NAMALWA (cell line): Measurements from ENCODE around the gene DNAJA4.

ENCODE experiments used
- DNase-seq: peaks from one replicate; pipeline ENCODE4 v3.0.0-alpha.2; 2015; ENCODE audit warnings: low spot score

The DNAJA4 gene

DNA sequence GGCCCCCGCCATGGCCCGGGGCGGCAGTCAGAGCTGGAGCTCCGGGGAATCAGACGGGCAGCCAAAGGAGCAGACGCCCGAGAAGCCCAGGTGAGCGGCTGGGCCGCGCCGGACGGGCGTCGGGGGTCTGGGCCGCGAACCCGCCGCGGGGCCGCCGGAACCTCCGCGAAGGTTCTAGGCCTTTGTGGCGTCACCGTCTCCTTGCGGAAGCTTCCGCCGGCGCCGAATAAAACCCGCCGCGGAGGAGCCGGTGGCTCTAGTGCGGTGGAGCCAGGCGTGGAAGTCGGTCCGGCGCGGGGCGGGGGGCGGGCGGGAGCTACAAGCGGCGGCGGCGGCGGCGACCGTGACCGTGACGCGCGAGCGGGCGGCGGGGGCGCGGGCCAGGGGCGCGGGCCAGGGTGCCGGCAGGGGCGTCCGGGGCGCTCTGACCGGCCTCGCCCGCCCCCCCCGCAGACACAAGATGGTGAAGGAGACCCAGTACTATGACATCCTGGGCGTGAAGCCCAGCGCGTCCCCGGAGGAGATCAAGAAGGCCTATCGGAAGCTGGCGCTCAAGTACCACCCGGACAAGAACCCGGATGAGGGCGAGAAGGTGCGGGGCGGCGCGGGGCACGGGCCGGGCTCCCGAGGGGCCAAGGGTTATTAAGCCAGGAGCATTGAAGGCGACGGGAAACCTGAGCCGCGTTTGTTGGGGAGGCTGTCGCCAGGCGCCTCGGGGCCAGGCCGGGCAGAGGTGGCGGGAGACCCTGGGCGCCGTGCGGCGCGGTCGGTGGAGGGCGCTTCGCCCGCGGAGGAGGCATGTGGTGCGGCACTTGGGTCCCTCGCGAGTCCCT lies at the start of gene DNAJA4:
Gene DNAJA4 (plus strand): TSS at position 259 of the 833 bp plus-strand sequence. CDS start 202 bp downstream, at position 461.
- DNase-seq = no peak

DNA sequence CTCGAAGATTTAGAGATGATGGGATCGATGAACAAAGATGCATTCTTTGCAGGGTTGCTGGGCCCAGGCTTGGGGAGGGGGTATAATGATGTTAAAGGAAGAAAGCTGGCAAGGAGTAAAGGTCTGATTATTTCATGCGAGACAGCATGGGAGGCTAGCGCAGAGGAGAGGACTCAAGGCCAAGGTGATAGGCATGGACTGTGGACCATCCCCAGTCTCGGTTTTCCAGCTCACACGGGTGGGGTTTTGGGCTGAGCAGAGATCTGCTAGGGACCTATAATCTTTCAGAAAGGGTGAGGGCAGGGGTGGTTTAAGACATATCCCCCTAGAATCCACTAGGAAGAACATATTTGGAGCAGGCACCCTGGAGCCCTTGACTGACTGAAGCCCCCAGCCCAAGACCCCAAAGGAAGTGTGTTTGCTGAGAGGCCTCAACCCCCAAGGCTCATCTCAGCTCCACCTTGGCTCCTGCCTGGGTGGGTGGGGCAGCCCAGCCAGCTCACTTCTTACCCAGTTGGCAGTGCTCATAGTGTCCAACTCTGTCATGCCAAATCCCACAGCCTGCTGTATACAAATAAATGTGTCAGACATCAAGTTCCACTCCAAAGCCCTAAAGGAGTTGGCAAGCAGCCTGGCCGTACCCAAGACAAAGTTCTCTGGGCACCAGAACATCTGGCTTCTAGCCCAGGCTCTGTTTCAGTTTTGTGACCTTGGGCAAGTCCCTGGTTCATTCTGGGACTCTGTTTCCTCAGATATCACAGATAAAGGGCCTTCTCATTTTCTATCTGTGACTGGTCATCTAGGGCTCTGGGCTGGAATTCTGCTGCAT lies 47.9 kb upstream of the DNAJA4 start:
- no peak for DNase-seq

DNA sequence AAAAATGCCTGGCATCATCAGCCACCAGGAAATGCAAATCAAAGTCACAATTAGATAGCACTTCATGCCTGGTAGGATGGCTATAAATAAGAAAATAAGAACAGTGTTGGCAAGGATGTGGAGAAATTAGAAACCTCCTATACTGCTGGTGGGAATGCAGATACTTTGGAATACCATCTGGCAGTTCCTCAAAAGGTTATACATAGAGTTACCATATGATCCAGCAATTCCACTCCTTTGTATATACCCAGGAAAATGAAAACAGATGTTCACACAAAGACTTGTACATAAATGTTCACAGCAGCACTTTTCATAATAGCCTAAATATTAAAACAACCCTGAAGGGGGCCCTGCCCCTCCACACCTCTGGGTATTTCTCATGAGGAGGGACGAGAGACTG lies 43.6 kb upstream of the DNAJA4 start:
- no peak for DNase-seq

DNA sequence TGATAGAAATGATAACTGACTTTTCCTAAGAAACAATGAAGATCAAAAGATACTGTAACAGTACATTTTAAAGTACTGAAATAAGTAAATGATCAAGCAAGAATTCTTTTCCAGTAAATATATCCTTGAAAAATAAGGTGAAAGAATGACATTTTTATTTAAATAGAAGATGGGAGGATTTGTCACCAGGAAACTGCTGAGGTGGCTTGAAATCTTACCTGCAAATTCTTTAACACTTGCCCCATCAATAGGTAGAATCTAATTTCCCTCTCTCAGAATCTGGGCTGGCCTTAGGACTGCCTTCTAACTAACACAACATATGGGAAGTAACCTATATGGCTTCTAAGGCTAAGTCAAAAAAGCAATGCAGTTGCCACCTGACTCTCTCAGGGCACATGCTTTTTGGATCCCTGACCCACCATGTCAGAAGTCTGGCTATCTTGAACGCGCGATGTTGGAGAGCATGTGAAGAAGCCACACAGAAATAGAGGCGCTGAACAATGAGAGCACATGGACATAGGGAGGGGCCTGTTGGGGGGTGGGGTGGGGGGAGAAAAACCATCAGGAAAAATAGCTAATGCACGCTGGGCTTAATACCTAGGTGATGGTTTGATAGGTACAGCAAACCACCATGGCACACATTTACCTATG lies 41.5 kb upstream of the DNAJA4 start:
- no peak for DNase-seq

DNA sequence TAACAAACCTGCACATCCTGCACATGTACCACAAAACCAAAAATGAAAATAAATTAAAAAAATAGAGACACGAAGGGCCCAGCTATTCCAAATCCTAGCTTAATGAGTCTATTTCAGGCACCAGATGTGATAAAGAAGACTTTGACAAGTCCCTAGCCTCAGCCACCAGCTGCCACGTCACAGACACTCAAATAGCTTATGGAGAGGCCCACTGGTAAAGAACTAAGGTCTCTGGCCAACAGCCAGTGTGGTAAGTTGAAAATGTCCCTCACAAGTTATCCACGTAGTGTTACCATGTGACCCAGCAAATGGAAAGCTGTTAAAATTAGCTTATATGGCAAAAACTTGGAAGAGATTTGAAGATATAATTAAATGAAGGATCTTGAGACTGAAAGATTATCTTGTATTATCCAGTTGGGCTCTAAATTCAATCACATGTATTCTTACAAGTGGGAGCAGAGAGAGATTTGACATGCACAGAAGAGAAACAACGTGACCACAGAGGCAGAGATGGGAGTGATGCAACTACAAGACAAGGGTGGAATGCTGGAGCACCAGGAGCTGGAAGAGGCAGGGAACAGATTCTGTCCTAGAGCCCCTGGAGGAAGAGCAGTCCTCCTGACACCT lies 40.9 kb upstream of the DNAJA4 start:
- no peak for DNase-seq

DNA sequence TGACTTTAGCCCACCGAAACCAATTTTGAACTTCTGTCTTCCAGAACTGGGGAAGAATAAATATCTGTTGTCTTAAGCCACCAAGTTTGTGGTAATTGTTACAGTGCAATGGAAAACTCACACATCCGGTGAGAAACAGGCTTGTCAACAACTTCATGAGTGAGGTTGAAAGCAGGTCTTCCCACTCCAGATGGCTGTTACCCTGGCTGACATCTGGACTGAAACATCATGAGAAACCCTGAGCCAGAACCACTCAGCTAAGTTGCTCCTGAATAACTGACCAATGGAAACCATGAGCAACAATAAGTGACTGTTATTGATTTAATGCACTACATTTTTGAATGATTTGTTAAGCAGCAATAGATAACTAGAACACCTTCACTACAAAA lies 40.3 kb upstream of the DNAJA4 start:
- no peak for DNase-seq

DNA sequence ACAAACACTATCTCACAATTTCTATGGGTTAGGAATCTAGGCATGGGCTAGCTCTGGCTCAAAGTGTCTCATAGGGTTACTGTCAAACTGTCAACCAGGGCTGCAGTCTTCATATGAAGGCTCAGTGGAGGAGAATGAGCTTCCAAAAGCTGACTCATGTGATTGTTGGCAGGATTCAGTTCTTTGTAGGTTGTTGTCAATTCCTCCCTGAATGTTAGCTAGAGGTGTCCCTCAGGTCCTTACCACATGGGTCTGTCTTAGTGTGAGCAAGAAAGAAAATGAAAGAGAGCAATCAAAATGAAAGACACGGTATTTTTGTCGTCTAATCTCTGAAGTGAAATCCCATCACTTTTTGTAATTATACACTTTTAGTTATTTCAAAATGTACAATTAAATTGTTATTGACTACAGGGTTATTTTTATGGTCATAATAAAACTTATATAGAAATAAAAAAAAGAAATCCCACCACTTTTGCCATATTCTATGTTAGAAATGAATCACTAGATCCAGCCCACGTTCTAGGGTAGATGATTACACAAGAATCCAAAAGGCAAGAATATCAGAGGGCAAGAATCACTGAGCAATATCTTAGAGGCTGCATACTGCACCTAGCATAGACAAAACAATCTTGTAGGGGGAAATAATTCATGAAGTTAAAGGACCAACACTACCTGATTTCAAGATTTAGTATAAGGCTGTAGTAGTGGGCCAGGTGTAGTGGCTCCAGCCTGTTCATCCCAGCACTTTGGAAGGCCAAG lies 38.4 kb upstream of the DNAJA4 start:
- DNase-seq = no peak

DNA sequence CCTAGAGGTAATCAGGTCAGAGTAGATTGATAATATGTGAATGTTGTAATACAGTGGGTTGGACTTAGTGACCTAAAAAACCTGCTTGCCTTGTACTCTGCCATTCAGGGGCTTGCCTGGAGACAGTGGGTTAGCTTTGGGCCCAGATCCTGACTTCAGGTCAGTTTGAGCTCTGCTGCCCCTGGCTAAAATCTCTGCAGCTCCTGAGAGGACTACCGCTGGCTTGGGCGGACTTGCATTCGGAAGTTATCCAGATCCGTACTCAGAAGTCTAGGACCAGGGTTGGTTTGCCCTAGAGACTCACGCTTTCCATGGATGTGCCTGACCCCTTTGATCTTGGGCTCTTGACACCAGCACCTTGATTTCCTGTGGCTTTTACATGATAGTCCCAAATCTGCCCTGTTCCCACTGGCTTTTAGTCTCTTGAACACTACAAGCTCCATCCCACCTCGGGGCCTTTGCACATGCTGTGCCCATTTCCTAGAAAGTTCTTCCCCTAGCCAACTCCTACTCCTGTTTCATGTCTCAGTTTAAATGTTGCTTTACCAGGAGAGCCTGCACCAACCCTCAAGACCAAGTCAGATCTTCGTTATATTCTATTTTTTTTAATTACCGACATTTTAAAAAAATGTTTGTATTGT lies 35.9 kb upstream of the DNAJA4 start:
- DNase-seq = no peak

DNA sequence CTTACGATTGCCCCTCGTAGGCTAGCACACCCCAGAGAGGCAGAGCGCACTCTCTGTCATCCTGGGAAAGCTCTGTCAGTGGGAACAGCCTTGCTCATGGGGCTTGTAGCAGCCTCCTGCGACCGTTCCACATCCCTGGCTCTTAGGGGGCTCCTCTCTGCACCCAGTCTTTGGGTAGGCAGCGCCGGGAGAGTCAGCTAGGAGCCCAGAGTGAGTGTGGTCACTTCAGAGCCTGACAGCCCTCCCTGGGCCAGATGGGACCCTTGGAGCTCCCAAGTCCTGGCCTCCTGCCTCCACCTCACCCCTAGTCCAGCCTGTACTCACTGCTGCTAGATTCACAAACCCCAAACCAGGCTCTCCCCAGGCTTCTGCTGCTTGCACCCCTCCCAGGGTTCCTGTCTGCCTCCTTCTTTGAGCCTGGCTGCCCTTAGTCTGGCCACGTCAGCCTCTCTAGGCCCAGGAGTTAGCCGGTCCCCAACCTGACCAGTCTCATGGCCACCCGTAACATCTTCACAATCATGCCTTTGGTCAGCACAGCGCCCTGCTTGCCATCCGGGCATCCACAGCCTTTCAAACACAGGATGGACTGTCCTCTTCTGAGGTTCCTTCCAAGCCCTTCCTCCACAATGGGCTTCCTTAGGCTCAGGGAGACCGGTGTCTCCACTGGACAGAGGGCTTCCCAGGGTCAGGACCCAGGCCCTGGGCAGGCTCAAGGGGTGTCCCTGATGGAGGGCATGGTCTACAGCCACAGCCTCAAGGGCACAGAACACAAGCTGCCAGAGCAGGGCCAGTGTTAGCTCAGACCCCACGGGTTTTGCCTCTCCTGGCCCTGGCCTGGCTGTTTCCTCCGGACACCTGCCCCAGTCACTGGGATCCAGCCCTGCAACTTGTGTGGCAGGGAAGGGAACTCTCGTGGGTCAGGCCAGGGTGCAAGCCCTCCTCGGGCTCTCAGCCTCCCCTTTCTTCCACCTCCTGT lies 34.6 kb upstream of the DNAJA4 start:
- no peak for DNase-seq

DNA sequence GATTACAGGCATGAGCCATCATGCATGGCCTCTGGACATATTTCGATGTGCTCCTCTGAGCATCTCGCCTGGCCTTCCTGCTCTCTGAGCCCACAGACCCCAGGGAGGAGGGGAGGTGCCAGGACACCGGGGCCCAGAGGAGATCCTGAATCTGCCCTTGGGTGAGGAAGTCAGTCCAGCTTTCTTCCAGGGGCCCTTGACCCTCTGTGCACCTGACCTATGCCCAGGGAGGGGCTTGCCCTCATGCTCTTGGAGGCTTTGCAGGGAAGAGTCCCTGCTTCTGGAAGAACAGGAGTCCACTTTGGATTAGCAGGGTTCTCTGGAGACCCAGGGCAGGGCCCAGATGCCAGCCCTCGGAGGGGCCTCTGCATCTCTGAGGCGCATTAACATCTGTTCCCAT lies 31.4 kb upstream of the DNAJA4 start:
- no peak for DNase-seq

DNA sequence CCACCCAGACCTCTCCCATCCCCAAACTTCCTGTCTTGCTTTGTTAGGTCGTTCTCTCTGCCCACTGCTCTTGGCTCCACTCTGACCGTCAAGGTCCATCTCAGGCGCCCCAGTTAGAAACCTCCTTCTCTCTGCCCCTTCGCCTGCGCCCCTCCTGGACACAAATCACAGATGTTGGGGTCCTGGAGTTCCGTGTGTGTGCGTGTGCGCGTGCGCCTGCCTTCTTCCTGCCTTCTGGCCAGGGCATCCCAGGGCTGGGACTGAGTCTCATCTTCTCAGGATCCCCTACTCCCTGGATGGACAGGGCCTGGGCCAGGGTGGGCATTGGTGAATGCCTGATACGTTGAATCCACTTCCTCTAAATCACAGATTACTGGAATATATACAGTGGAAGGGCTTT lies 30.9 kb upstream of the DNAJA4 start:
- DNase-seq = no peak

DNA sequence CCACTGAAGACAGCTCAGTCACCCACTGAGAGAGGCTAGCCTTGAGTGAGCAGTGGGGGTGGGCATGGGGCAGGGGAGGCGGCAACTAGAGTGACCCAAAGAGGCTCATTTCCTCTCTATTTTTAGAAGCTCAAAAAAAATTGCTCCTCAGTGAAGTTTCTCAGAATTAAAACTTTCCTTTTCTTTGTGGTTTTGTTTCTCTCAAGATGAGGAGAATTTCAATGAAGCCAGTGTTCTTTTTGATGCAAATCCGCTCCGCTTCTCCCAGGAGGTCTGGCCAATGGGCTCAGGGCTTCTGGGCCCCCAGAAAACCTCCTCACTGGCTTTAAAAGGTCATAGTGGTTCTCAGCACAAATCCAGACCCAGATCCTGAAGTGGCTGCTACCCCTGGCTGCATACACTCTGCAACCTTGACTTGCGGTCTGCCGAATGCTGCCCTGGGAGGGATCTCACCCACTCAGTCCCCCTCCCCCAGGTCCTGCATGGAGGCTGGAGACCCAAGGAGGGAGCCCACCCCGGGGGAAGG lies 29.8 kb upstream of the DNAJA4 start, which contains the start of gene ACSBG1:
Gene ACSBG1 (minus strand): TSS at position 51 of the 526 bp plus-strand sequence. CDS start 64 bp downstream, outside the sequence.
- DNase-seq = no peak

DNA sequence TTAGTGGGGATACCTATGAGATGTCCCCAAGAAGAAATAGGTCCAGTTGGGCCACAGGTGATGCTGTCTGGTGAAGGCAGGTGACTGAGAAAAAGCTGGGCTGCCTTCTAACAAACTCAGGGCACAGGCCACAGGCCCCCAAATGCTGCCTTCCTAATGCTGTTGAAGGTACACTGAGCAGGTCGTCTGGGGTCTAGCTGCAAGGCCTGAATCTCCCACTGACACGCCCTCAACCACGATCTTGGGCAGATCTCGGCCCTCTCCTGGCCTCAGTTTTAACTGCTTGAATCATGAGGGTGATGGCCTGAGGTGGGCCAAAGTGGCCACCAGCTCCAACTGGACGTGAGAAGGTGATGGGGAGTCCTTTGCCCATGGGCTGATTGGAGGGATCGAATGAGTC lies 27.9 kb upstream of the DNAJA4 start:
- no peak for DNase-seq

DNA sequence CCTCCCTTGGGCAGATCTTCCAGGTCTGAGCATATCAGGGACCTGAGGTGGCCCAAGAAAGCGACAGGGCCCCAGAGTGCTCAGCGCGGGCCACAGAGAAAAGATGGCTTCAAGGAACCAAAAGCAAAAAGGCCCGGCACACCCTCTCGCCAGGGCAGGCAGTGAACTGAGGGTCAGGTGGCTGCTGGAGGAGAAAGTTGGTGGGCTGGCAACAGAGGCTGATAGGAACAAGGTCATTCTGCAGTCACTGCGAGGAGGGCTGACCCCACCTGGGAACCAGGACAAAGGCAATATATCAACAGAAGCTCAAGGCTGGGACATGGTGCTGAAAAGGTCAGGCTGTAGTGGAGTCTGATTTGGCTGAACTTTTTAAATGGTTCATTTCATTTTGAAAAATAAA lies 27.2 kb upstream of the DNAJA4 start:
- no peak for DNase-seq

DNA sequence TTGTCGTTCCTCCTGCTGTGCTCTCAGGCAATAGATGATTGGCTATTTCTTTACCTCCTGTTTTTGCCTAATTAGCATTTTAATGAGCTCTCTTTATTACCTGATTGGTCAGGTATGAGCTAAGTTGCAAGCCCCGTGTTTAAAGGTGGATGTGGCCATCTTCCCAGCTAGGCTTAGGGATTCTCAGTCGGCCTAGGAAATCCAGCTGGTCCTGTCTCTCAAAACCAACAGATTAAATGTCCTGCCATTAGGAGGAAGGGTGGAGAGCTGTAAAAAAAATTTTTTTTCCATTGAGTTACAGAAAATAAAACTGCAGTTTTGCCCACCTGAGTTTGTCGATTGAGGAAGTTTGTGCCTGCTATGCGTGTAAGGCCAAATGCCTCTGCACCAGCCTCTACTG lies 24.6 kb upstream of the DNAJA4 start:
- no peak for DNase-seq

DNA sequence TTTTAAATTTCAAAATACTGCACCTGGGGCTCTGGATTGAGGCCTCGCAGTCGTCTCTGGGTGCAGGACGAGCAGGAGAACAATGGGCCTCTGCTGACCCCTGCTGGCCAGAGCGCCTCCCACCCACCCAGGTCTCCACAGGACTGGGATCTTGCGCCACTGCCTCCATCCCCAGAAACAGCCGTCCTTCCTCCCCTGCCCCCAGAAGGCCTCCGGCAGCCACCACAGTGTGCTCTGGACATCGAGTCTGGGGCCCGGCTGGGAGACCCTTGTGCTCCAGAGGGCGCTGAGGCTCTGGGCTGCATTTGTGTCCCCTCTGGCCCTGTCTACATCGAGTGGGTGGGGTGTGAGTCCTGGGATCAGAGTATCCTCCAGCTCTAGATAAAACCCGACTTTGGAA lies 23.3 kb upstream of the DNAJA4 start:
- peak; percentile 81 for DNase-seq

DNA sequence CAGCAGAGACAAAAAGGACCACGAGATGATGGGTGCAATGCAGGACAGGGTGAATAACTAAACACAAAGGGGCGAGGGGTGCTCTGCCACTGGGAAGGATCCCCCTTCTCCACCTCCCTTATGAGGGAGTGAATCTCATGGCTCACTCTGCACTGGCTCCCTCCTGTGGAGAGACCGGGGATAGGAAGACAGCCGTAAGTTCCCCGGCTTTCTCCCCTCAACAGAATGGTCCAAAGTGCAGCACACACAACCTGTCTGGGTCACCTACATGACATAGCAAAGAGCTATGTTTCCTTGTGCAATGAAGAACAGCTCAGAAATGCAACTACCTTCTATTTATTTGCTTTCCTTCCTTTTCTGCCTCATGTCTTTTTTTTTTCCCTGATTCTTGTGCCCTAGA lies 22.2 kb upstream of the DNAJA4 start:
- peak; percentile 56 for DNase-seq

DNA sequence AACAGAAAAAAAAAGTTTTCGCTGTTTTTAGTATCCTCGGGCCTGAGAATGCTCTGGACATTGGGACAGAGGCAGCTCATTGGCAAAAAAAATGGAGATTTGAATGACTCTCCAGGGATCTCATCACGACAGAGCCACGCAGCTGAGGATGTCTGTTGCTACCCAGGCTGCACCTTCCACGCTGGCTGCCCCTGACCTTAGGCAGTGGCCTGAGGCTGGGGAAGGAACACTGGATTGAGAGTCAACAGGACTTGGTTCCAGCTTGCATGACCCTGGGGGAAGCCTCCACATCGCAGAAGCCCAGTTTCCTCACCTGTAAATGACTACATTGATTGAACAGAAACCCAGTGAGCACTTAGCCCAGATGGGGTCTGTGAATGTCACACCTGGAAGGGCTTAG lies 21.3 kb upstream of the DNAJA4 start:
- no peak for DNase-seq

DNA sequence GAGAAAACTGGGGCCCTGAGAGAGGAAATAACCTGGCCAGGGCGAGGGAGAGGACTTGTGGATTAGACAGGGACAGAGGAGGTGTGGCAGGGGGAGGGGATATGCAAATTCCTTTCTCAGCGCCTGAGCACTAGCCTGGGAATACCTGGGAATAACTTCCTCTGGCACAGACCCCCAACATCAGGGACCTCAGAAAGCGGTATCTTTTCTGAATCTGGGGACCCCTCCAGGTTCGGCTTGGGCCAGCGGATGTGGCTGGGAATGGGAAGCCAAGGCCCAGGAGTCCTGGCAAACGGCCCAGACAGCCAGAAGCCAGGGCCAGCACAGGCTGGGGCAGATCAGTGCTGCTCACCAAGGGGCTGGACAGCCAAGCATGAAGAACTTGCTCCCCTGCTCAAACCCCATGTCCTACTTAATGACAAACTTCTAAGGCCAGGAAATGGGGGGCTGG lies 20.8 kb upstream of the DNAJA4 start:
- no peak for DNase-seq
